ENCODE results near the gene AADACL4. TPM values are rescaled to one million over a fixed set of nuclear protein-coding genes. Genes with fewer than 3 reads are reported as not detected.

AADACL4 gene
- total RNA-seq, 1 donor from 2014 or later, result not detected

DNA sequence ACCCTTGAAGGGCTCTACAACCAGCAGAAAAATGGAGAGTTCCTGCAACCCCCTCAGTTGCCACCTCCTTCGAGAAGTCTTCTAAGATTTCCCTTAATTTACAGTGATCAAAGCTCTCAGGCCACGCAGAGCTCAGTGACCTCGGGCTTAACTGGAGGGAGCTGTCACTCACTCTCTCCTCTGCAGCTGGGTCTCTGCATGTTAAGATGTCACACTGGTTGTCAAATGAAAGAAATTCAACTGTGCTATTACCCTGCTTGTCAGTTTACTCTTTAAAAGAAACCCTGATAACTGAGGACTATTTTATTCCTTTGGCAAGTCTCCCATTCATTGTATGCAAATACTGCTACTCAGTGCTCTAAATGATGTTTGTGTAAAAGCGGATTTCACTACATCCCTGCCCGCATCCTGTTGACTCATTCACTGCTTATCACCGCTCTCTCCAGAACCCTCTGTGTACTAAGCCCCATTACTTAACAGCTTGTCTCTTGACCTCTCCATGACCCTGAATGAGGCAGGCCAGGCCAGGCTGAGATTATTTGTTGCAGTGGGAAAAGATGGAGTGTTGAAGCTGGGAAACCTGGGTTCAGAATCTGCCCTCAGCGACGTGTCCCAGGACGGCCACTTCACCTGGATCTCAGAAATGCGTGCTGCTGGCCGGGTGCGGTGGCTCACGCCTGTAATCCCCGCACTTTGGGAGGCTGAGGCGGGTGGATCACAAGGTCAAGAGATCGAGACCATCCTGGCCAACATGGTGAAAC lies 39.6 kb upstream of the AADACL4 start:
- peaks cover 45% of the 10 kb centered on the region for H3K4me1 ChIP-seq (ENCODE audit: insufficient read depth, low read length)
- peak overlapping the region; percentile 55 for H3K27ac ChIP-seq (ENCODE audit: low read depth, low read length)
- Mint-ChIP-seq H3K27ac (ENCODE audit: unreplicated experiment) (peak overlapping the region; percentile 64), H3K4me1 (ENCODE audit: low read depth, unreplicated experiment) (peaks cover 11% of the 10 kb centered on the region), H3K27me3 (ENCODE audit: low read depth, unreplicated experiment) (peaks cover 54% of the 10 kb centered on the region), H3K9me3 (ENCODE audit: unreplicated experiment) (peaks cover 3% of the 10 kb centered on the region), H3K4me3 (ENCODE audit: unreplicated experiment) (no peak overlapping the region), H3K36me3 (ENCODE audit: low read depth, unreplicated experiment) (peaks cover 3% of the 10 kb centered on the region)
- TF ChIP-seq CTCF (IDR thresholded peaks at IDR 0.05; ENCODE audit: insufficient read depth, low read depth, low read length) (no peak), EZH2 (IDR thresholded peaks at IDR 0.05; ENCODE audit: insufficient read depth, low read length) (no peak)
- H3K9me3 ChIP-seq (ENCODE audit: insufficient read depth, low read depth, low read length), result no peaks in the 10 kb centered on the region
- H3K9ac ChIP-seq (ENCODE audit: low read length), result peak overlapping the region; percentile 20
- peaks cover 60% of the 10 kb centered on the region for H3K79me2 ChIP-seq (ENCODE audit: insufficient read depth, low read length)
- H4K20me1 ChIP-seq (ENCODE audit: insufficient read depth, low read length), result peaks cover 15% of the 10 kb centered on the region
- FAIRE-seq (peak; percentile 93), DNase-seq (ENCODE audit: low read depth) (peak; percentile 99)
- H2AFZ ChIP-seq (ENCODE audit: low read depth, low read length), result no peak overlapping the region
- H3K27me3 ChIP-seq (ENCODE audit: insufficient read depth, low read length), result no peaks in the 10 kb centered on the region
- peaks cover 2% of the 10 kb centered on the region for H3K36me3 ChIP-seq (ENCODE audit: insufficient read depth, low read length)
- H3K4me3 ChIP-seq (ENCODE audit: insufficient read depth, low read depth, low read length), result no peak overlapping the region
- H3K4me2 ChIP-seq (ENCODE audit: low read length), result peak overlapping the region; percentile 54

GRCh38 chr1:12604986-12605385 lies 38.9 kb upstream of the AADACL4 start:
- no peak overlapping the region for H3K4me2 ChIP-seq (ENCODE audit: low read length)
- peaks cover 15% of the 10 kb centered on the region for H4K20me1 ChIP-seq (ENCODE audit: insufficient read depth, low read length)
- H3K27me3 Mint-ChIP-seq (ENCODE audit: low read depth, unreplicated experiment), result peaks cover 51% of the 10 kb centered on the region
- no peak for TF ChIP-seq EZH2 (IDR thresholded peaks at IDR 0.05; ENCODE audit: insufficient read depth, low read length)
- peaks cover 5% of the 10 kb centered on the region for H3K9me3 Mint-ChIP-seq (ENCODE audit: unreplicated experiment)
- H3K9me3 ChIP-seq (ENCODE audit: insufficient read depth, low read depth, low read length), result no peaks in the 10 kb centered on the region
- H3K4me3 Mint-ChIP-seq (ENCODE audit: unreplicated experiment), result no peak overlapping the region
- no peak overlapping the region for H3K27ac ChIP-seq (ENCODE audit: low read depth, low read length)
- peaks cover 45% of the 10 kb centered on the region for H3K4me1 ChIP-seq (ENCODE audit: insufficient read depth, low read length)
- FAIRE-seq, result no peak
- no peak overlapping the region for H3K9ac ChIP-seq (ENCODE audit: low read length)
- peaks cover 11% of the 10 kb centered on the region for H3K4me1 Mint-ChIP-seq (ENCODE audit: low read depth, unreplicated experiment)
- H3K36me3 Mint-ChIP-seq (ENCODE audit: low read depth, unreplicated experiment), result peaks cover 3% of the 10 kb centered on the region
- no peaks in the 10 kb centered on the region for H3K27me3 ChIP-seq (ENCODE audit: insufficient read depth, low read length)
- no peak overlapping the region for H3K4me3 ChIP-seq (ENCODE audit: insufficient read depth, low read depth, low read length)
- no peak for DNase-seq (ENCODE audit: low read depth)
- H3K36me3 ChIP-seq (ENCODE audit: insufficient read depth, low read length), result peaks cover under 1% of the 10 kb centered on the region
- H3K79me2 ChIP-seq (ENCODE audit: insufficient read depth, low read length), result peaks cover 61% of the 10 kb centered on the region
- no peak overlapping the region for H3K27ac Mint-ChIP-seq (ENCODE audit: unreplicated experiment)
- H2AFZ ChIP-seq (ENCODE audit: low read depth, low read length), result no peak overlapping the region

GRCh38 chr1:12607263-12607662 lies 36.6 kb upstream of the AADACL4 start:
- FAIRE-seq (no peak), DNase-seq (ENCODE audit: low read depth) (no peak)
- H3K79me2 ChIP-seq (ENCODE audit: insufficient read depth, low read length), result peaks cover 66% of the 10 kb centered on the region
- H4K20me1 ChIP-seq (ENCODE audit: insufficient read depth, low read length), result peaks cover 28% of the 10 kb centered on the region
- peaks cover 44% of the 10 kb centered on the region for H3K27me3 Mint-ChIP-seq (ENCODE audit: low read depth, unreplicated experiment)
- peaks cover 30% of the 10 kb centered on the region for H3K4me1 ChIP-seq (ENCODE audit: insufficient read depth, low read length)
- no peak overlapping the region for H2AFZ ChIP-seq (ENCODE audit: low read depth, low read length)
- H3K36me3 ChIP-seq (ENCODE audit: insufficient read depth, low read length), result no peaks in the 10 kb centered on the region
- H3K27ac Mint-ChIP-seq (ENCODE audit: unreplicated experiment), result no peak overlapping the region
- H3K9me3 ChIP-seq (ENCODE audit: insufficient read depth, low read depth, low read length), result no peaks in the 10 kb centered on the region
- H3K27ac ChIP-seq (ENCODE audit: low read depth, low read length), result no peak overlapping the region
- H3K4me2 ChIP-seq (ENCODE audit: low read length), result no peak overlapping the region
- no peak overlapping the region for H3K4me3 ChIP-seq (ENCODE audit: insufficient read depth, low read depth, low read length)
- H3K36me3 Mint-ChIP-seq (ENCODE audit: low read depth, unreplicated experiment), result peaks cover 3% of the 10 kb centered on the region
- H3K4me3 Mint-ChIP-seq (ENCODE audit: unreplicated experiment), result no peak overlapping the region
- no peaks in the 10 kb centered on the region for H3K27me3 ChIP-seq (ENCODE audit: insufficient read depth, low read length)
- H3K9ac ChIP-seq (ENCODE audit: low read length), result no peak overlapping the region
- TF ChIP-seq CTCF (IDR thresholded peaks at IDR 0.05; ENCODE audit: insufficient read depth, low read depth, low read length), result no peak
- TF ChIP-seq EZH2 (IDR thresholded peaks at IDR 0.05; ENCODE audit: insufficient read depth, low read length), result no peak
- H3K4me1 Mint-ChIP-seq (ENCODE audit: low read depth, unreplicated experiment), result peaks cover 11% of the 10 kb centered on the region
- H3K9me3 Mint-ChIP-seq (ENCODE audit: unreplicated experiment), result peaks cover 10% of the 10 kb centered on the region
